HAP-1 (cell line): ENCODE results near the gene CDY1.
"Not testable (repeated sequence)": the region's sequence is repeated elsewhere in the genome, so short reads cannot be mapped to it uniquely, and the experiment has no call there.

Experiments used
- DNase-seq, 2 experiments: peaks; one replicate each; pipeline ENCODE4 v3.0.0-alpha.2; 2016 to 2020; ENCODE audit warnings: low spot score in 2 of 2
- H3K27me3 ChIP-seq: fragments of 250-450 bp; sonication (Bioruptor Pico); 2 replicates; pipeline ENCODE4 v1.5.1; 2020; ENCODE audit warnings: low read depth, mild to moderate bottlenecking, moderate library complexity
- H3K36me3 ChIP-seq: fragments of 250-450 bp; sonication (Bioruptor Pico); replicated peaks from 2 replicates; pipeline ENCODE4 v1.5.1; 2020; ENCODE audit warnings: mild to moderate bottlenecking
- H3K4me1 ChIP-seq: fragments of 250-450 bp; sonication (Bioruptor Pico); 2 replicates; pipeline ENCODE4 v1.5.1; 2020; ENCODE audit warnings: mild to moderate bottlenecking
- H3K4me3 ChIP-seq: fragments of 250-450 bp; sonication (Bioruptor Pico); 2 replicates; pipeline ENCODE4 v1.5.1; 2020; ENCODE audit warnings: mild to moderate bottlenecking, moderate library complexity
- H3K9me3 ChIP-seq: fragments of 250-450 bp; sonication (Bioruptor Pico); 2 replicates; pipeline ENCODE4 v1.5.1; 2020; ENCODE audit warnings: mild to moderate bottlenecking, moderate library complexity
- in situ Hi-C: fragments of 300-500 bp; cut with MboI; formaldehyde crosslinking; loops from 3 replicates; pipeline ENCODE4 v1.14.3; 2020; ENCODE audit warnings: low sequenced_read_pairs, inconsistent platforms, mixed read lengths

CDY1 gene

GRCh38 chrY:25621817-25622216 lies at the start of gene CDY1:
CDY1 (plus strand) TSS chrY:25622117; CDS start chrY:25622443, 326 bp downstream.
- in situ Hi-C loops, H3K36me3 ChIP-seq, H3K4me1 ChIP-seq, H3K9me3 ChIP-seq, H3K4me3 ChIP-seq, H3K27me3 ChIP-seq, DNase-seq: not testable (repeated sequence)

GRCh38 chrY:25593336-25593735 lies 28.6 kb upstream of the CDY1 start:
- H3K9me3 ChIP-seq, H3K36me3 ChIP-seq, H3K27me3 ChIP-seq, DNase-seq, in situ Hi-C loops, H3K4me3 ChIP-seq, H3K4me1 ChIP-seq: not testable (repeated sequence)

GRCh38 chrY:25620209-25620608 lies 1.7 kb upstream of the CDY1 start:
- H3K36me3 ChIP-seq, H3K4me3 ChIP-seq, DNase-seq, H3K4me1 ChIP-seq, H3K9me3 ChIP-seq, H3K27me3 ChIP-seq, in situ Hi-C loops: not testable (repeated sequence)

GRCh38 chrY:25626524-25626923 lies 4.6 kb downstream of the CDY1 start:
- H3K27me3 ChIP-seq, in situ Hi-C loops, H3K9me3 ChIP-seq, DNase-seq, H3K4me1 ChIP-seq, H3K4me3 ChIP-seq, H3K36me3 ChIP-seq: not testable (repeated sequence)

- H3K27me3 ChIP-seq, H3K36me3 ChIP-seq, in situ Hi-C loops, H3K9me3 ChIP-seq, DNase-seq, H3K4me3 ChIP-seq, H3K4me1 ChIP-seq: not testable (repeated sequence)
Observed at GRCh38 chrY:25630383-25631112, 8.6 kb downstream of the CDY1 start.

- H3K4me1 ChIP-seq, H3K4me3 ChIP-seq, H3K36me3 ChIP-seq, H3K27me3 ChIP-seq, DNase-seq, in situ Hi-C loops, H3K9me3 ChIP-seq: not testable (repeated sequence)
Observed at GRCh38 chrY:25639852-25640251, 17.9 kb downstream of the CDY1 start.

GRCh38 chrY:25643024-25643915 lies 21.4 kb downstream of the CDY1 start:
- H3K4me1 ChIP-seq, H3K4me3 ChIP-seq, H3K36me3 ChIP-seq, in situ Hi-C loops, H3K9me3 ChIP-seq, H3K27me3 ChIP-seq, DNase-seq: not testable (repeated sequence)
